Measurements from ENCODE around the gene TMCC2. TPM values are rescaled to one million over a fixed set of nuclear protein-coding genes. Genes with fewer than 3 reads are reported as not detected.

The TMCC2 gene
- total RNA-seq, 1 experiment from 2014 or later = 3.1 TPM

DNA sequence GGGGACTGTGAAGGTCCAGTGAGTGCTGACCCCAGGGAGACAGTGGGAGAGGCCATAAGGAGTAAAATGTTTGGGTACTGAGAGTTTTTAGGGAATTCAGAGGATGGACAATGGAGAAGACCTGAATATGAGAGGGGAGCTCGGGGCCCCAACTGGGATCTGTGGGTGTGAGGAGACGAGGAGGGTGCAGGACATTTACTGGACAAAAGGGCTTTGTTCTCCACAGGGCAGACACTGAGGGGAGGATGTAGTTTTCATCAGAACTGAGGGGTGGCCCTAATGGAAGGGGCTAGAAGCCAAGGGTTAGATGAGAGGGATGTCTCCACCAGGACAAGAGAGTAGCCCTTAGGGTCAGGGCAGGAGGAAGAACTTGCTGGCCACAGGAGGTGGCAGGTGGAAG is 30.0 kb downstream of the TMCC2 start:
- intact Hi-C loops (cut with micrococcal nuclease; ENCODE audit: unreplicated experiment) (loop anchor here (5.0 to 10.0 kb wide), 3 partner anchors 133 to 273 kb away; partner anchors contain the start of gene RBBP5), in situ Hi-C loops (cut with HindIII; ENCODE audit: low pct_unique_long_range_greater_than_20kb, low sequenced_read_pairs) (no loop called here)
- no TSS peak for BruUV-seq (replicated peaks)
- Histone ChIP-seq H3K36me3 (ENCODE audit: control insufficient read depth, insufficient read depth, low read length) (no peaks in the 10 kb centered on the region), H3K4me1 (ENCODE audit: control insufficient read depth, insufficient read depth, low read length) (peaks cover 4% of the 10 kb centered on the region), H3K27ac (ENCODE audit: low read length) (no peak overlapping the region), H3K27me3 (ENCODE audit: control insufficient read depth, insufficient read depth, low read length) (no peaks in the 10 kb centered on the region), H3K9me3 (ENCODE audit: control insufficient read depth, insufficient read depth, low read depth, low read length) (no peaks in the 10 kb centered on the region), H3K4me3 (ENCODE audit: low read depth in 2 of 2, low read length in 2 of 2) (no peak overlapping the region)
- TF ChIP-seq TCF7L2 (IDR thresholded peaks at IDR 0.05; ENCODE audit: low read depth, low read length) = no peak
- no peak for TF ChIP-seq SIN3A (IDR thresholded peaks at IDR 0.05; ENCODE audit: borderline replicate concordance, insufficient read depth, low read depth, low read length)
- no peak for TF ChIP-seq POLR2AphosphoS5 (IDR thresholded peaks at IDR 0.05; ENCODE audit: low read depth, low read length)
- TF ChIP-seq, protein P1, sequence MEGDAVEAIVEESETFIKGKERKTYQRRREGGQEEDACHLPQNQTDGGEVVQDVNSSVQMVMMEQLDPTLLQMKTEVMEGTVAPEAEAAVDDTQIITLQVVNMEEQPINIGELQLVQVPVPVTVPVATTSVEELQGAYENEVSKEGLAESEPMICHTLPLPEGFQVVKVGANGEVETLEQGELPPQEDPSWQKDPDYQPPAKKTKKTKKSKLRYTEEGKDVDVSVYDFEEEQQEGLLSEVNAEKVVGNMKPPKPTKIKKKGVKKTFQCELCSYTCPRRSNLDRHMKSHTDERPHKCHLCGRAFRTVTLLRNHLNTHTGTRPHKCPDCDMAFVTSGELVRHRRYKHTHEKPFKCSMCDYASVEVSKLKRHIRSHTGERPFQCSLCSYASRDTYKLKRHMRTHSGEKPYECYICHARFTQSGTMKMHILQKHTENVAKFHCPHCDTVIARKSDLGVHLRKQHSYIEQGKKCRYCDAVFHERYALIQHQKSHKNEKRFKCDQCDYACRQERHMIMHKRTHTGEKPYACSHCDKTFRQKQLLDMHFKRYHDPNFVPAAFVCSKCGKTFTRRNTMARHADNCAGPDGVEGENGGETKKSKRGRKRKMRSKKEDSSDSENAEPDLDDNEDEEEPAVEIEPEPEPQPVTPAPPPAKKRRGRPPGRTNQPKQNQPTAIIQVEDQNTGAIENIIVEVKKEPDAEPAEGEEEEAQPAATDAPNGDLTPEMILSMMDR (IDR thresholded peaks at IDR 0.05) = no peak
- TF ChIP-seq, protein P2, sequence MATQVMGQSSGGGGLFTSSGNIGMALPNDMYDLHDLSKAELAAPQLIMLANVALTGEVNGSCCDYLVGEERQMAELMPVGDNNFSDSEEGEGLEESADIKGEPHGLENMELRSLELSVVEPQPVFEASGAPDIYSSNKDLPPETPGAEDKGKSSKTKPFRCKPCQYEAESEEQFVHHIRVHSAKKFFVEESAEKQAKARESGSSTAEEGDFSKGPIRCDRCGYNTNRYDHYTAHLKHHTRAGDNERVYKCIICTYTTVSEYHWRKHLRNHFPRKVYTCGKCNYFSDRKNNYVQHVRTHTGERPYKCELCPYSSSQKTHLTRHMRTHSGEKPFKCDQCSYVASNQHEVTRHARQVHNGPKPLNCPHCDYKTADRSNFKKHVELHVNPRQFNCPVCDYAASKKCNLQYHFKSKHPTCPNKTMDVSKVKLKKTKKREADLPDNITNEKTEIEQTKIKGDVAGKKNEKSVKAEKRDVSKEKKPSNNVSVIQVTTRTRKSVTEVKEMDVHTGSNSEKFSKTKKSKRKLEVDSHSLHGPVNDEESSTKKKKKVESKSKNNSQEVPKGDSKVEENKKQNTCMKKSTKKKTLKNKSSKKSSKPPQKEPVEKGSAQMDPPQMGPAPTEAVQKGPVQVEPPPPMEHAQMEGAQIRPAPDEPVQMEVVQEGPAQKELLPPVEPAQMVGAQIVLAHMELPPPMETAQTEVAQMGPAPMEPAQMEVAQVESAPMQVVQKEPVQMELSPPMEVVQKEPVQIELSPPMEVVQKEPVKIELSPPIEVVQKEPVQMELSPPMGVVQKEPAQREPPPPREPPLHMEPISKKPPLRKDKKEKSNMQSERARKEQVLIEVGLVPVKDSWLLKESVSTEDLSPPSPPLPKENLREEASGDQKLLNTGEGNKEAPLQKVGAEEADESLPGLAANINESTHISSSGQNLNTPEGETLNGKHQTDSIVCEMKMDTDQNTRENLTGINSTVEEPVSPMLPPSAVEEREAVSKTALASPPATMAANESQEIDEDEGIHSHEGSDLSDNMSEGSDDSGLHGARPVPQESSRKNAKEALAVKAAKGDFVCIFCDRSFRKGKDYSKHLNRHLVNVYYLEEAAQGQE (IDR thresholded peaks at IDR 0.05; ENCODE audit: insufficient read depth in 1 of 2, low read depth in 2 of 2, low read length in 1 of 2) = no peak
- DNase-seq (ENCODE audit: low read depth, low spot score) (no peak), ATAC-seq (no peak)
- ChIA-PET POLR2A (no interaction called here), CTCF (interaction anchor here (0.7 to 1.0 kb wide), 3 partner anchors 28 to 196 kb away, joined by 3 to 5 read pairs (median 3); no protein-coding TSS in a partner anchor)

GRCh38 chr1:205258261-205258691 is 30.5 kb downstream of the TMCC2 start:
- peaks cover 4% of the 10 kb centered on the region for H3K4me1 ChIP-seq (ENCODE audit: control insufficient read depth, insufficient read depth, low read length)
- no TSS peak for BruUV-seq (replicated peaks)
- no peak for DNase-seq (ENCODE audit: low read depth, low spot score)
- in situ Hi-C loops (cut with HindIII; ENCODE audit: low pct_unique_long_range_greater_than_20kb, low sequenced_read_pairs) = no loop called here
- TF ChIP-seq, protein P2 (IDR thresholded peaks at IDR 0.05; ENCODE audit: insufficient read depth in 1 of 2, low read depth in 2 of 2, low read length in 1 of 2) = no peak
- TF ChIP-seq SIN3A (IDR thresholded peaks at IDR 0.05; ENCODE audit: borderline replicate concordance, insufficient read depth, low read depth, low read length) (no peak), TCF7L2 (IDR thresholded peaks at IDR 0.05; ENCODE audit: low read depth, low read length) (no peak), POLR2AphosphoS5 (IDR thresholded peaks at IDR 0.05; ENCODE audit: low read depth, low read length) (no peak)
- TF ChIP-seq, protein P1 (IDR thresholded peaks at IDR 0.05) = no peak
- ChIA-PET CTCF (interaction anchor here (0.7 to 1.4 kb wide), 4 partner anchors 28 to 197 kb away, joined by 3 to 5 read pairs (median 3); no protein-coding TSS in a partner anchor), POLR2A (interaction anchor here (0.8 kb wide), 1 partner anchor 273 kb away, joined by 4 read pairs; no protein-coding TSS in a partner anchor)
- no peaks in the 10 kb centered on the region for H3K9me3 ChIP-seq (ENCODE audit: control insufficient read depth, insufficient read depth, low read depth, low read length)
- no peaks in the 10 kb centered on the region for H3K36me3 ChIP-seq (ENCODE audit: control insufficient read depth, insufficient read depth, low read length)
- H3K4me3 ChIP-seq (ENCODE audit: low read depth in 2 of 2, low read length in 2 of 2) = no peak overlapping the region
- no peaks in the 10 kb centered on the region for H3K27me3 ChIP-seq (ENCODE audit: control insufficient read depth, insufficient read depth, low read length)
- H3K27ac ChIP-seq (ENCODE audit: low read length) = no peak overlapping the region
- ATAC-seq = no peak
- intact Hi-C loops (cut with micrococcal nuclease; ENCODE audit: unreplicated experiment) = loop anchor here (5.0 to 10.0 kb wide), 3 partner anchors 133 to 273 kb away; partner anchors contain the start of gene RBBP5
